KOPT-K1 (cell line): ENCODE data around the gene IL17REL.

Experiments used
- H3K27ac ChIP-seq: fragments of 200-600 bp; sonication (generic); 2 replicates; pipeline ENCODE4 v1.5.1; 2016; ENCODE audit warnings: antibody characterized with exemption, mild to moderate bottlenecking, low read depth, low read length; ENCODE audit not compliant: poor library complexity, severe bottlenecking
- H3K36me3 ChIP-seq: fragments of 200-600 bp; sonication (generic); 2 replicates; pipeline ENCODE4 v1.5.1; 2017; ENCODE audit warnings: antibody characterized with exemption, mild to moderate bottlenecking, low read length, moderate library complexity; ENCODE audit not compliant: insufficient read depth
- H3K9me3 ChIP-seq: fragments of 200-600 bp; sonication (generic); 2 replicates; pipeline ENCODE4 v1.5.1; 2017; ENCODE audit warnings: antibody characterized with exemption, low read length, mild to moderate bottlenecking; ENCODE audit not compliant: insufficient read depth, poor library complexity, severe bottlenecking

Gene IL17REL

GRCh38 chr22:49976439-49977175 is 36.0 kb downstream of the IL17REL start:
- Histone ChIP-seq H3K36me3 (no peaks in the 10 kb centered on the region), H3K9me3 (peaks cover 8% of the 10 kb centered on the region), H3K27ac (no peak overlapping the region)

- Histone ChIP-seq H3K36me3 (no peaks in the 10 kb centered on the region), H3K27ac (no peak overlapping the region), H3K9me3 (peaks cover 8% of the 10 kb centered on the region)
Measured at GRCh38 chr22:49975543-49976389, 36.8 kb downstream of the IL17REL start.

- Histone ChIP-seq H3K36me3 (no peaks in the 10 kb centered on the region), H3K9me3 (no peaks in the 10 kb centered on the region), H3K27ac (no peak overlapping the region)
Measured at GRCh38 chr22:49973018-49973961, 39.3 kb downstream of the IL17REL start.

- Histone ChIP-seq H3K36me3 (no peaks in the 10 kb centered on the region), H3K27ac (no peak overlapping the region), H3K9me3 (no peaks in the 10 kb centered on the region)
Measured at GRCh38 chr22:49972163-49973017, 40.2 kb downstream of the IL17REL start.

GRCh38 chr22:49971232-49972162 is 41.1 kb downstream of the IL17REL start:
- H3K9me3 ChIP-seq: no peaks in the 10 kb centered on the region
- peak overlapping the region; percentile 62 for H3K27ac ChIP-seq
- no peaks in the 10 kb centered on the region for H3K36me3 ChIP-seq

GRCh38 chr22:49970528-49971231 is 41.9 kb downstream of the IL17REL start:
- no peaks in the 10 kb centered on the region for H3K9me3 ChIP-seq
- H3K27ac ChIP-seq: peak overlapping the region; percentile 62
- peaks cover under 1% of the 10 kb centered on the region; the same call in 1 of the 2 replicates for H3K36me3 ChIP-seq

- Histone ChIP-seq H3K9me3 (no peaks in the 10 kb centered on the region), H3K27ac (peak overlapping the region; percentile 62), H3K36me3 (peaks cover 8% of the 10 kb centered on the region; the same call in 1 of the 2 replicates)
Measured at GRCh38 chr22:49969751-49970527, 42.6 kb downstream of the IL17REL start.

- Histone ChIP-seq H3K27ac (no peak overlapping the region), H3K9me3 (no peaks in the 10 kb centered on the region), H3K36me3 (peaks cover 17% of the 10 kb centered on the region)
Measured at GRCh38 chr22:49968831-49969661, 43.5 kb downstream of the IL17REL start.

- H3K27ac ChIP-seq: no peak overlapping the region
- no peaks in the 10 kb centered on the region for H3K9me3 ChIP-seq
- H3K36me3 ChIP-seq: peaks cover 24% of the 10 kb centered on the region
Measured at GRCh38 chr22:49968313-49968830, 44.2 kb downstream of the IL17REL start.

- no peak overlapping the region for H3K27ac ChIP-seq
- peaks cover 30% of the 10 kb centered on the region for H3K36me3 ChIP-seq
- H3K9me3 ChIP-seq: no peaks in the 10 kb centered on the region
Measured at GRCh38 chr22:49967706-49968208, 44.8 kb downstream of the IL17REL start.
